Lung (tissue), 10 donors: ENCODE measurements around the gene TLK2. TPM values are rescaled to one million over a fixed set of nuclear protein-coding genes. Genes with fewer than 3 reads are reported as not detected.
"Not testable (repeated sequence)": the region's sequence is repeated elsewhere in the genome, so short reads cannot be mapped to it uniquely, and the experiment has no call there.

ENCODE experiments used
- ATAC-seq: fragments of 200-7000 bp; cut with Tn5 transposase; one replicate; pipeline ENCODE4 v1.9.1; 2020; ENCODE audit warnings: moderate number of reproducible peaks; ENCODE audit not compliant: insufficient read depth, low FRiP score
- DNase-seq, 3 donors: peaks; one replicate each; pipeline ENCODE4 v3.0.0-alpha.2; 2013 to 2017
- H3K27ac ChIP-seq, 2 donors: one replicate each; pipeline ENCODE4 v1.5.1; 2013; ENCODE audit warnings: mild to moderate bottlenecking in 2 of 2, moderate library complexity in 2 of 2, control low read depth in 1 of 2, inconsistent platforms in 1 of 2, low read depth in 1 of 2, low read length in 1 of 2
- H3K27me3 ChIP-seq, 3 donors: one replicate each; pipeline ENCODE4 v1.5.1; 2013; ENCODE audit warnings: low read length in 2 of 3; ENCODE audit not compliant: control insufficient read depth in 3 of 3, insufficient read depth in 3 of 3
- H3K36me3 ChIP-seq, 4 donors: one replicate each; pipeline ENCODE4 v1.5.1; 2013; ENCODE audit warnings: low read length in 4 of 4, mild to moderate bottlenecking in 1 of 4, moderate library complexity in 1 of 4; ENCODE audit not compliant: control insufficient read depth in 4 of 4, insufficient read depth in 4 of 4
- H3K4me1 ChIP-seq, 5 donors: one replicate each; pipeline ENCODE4 v1.5.1; 2013; ENCODE audit warnings: low read length in 5 of 5, mild to moderate bottlenecking in 2 of 5, moderate library complexity in 1 of 5; ENCODE audit not compliant: control insufficient read depth in 5 of 5, insufficient read depth in 5 of 5
- H3K4me3 ChIP-seq: one replicate; pipeline ENCODE4 v1.5.1; 2013; ENCODE audit warnings: mild to moderate bottlenecking, control low read depth, moderate library complexity
- H3K9ac ChIP-seq, 2 donors: one replicate each; pipeline ENCODE4 v1.5.1; 2013; ENCODE audit warnings: low read length in 2 of 2, control low read depth in 1 of 2; ENCODE audit not compliant: insufficient read depth in 1 of 2
- H3K9me3 ChIP-seq, 4 donors: one replicate each; pipeline ENCODE4 v1.5.1; 2013; ENCODE audit warnings: low read length in 3 of 4, mild to moderate bottlenecking in 1 of 4, moderate library complexity in 1 of 4; ENCODE audit not compliant: control insufficient read depth in 4 of 4, insufficient read depth in 3 of 4
- WGBS, 2 donors: extraction: QIAGEN DNeasy Blood & Tissue Kit; methylation state at CpG; one replicate each; pipeline ENCODE4 v1.1.7; 2013; 5-methylcytosine and 5-hydroxymethylcytosine counted together
- polyA plus RNA-seq, 2 donors: library from polyadenylated mRNA; stranded (reverse); fragments of 200-250 nt; gene quantifications; one replicate each; pipeline ENCODE4 v1.2.1, GENCODE V29; 2013
- total RNA-seq, 2 donors: library from RNA; depleted of rRNA in 1 of 2; stranded (reverse); fragments of >200 nt in 1 of 2; gene quantifications; one replicate each; pipeline ENCODE4 v1.2.1, GENCODE V29; 2014 to 2021
- donor health status: Bipolar disorder and iron deficiency.
- donor health status: healthy.
- donor health status: DM: yes; HTN: yes; CAD: no.

Gene TLK2
- total and polyA plus RNA-seq, 4 donors: 11.6 to 87.7 (median 26.0) TPM

- not testable (repeated sequence) for H3K9ac ChIP-seq, H3K27me3 ChIP-seq, ATAC-seq, H3K4me1 ChIP-seq, H3K4me3 ChIP-seq, DNase-seq, H3K27ac ChIP-seq, H3K9me3 ChIP-seq
- peaks cover 0 to 23% (median 3%) of the 10 kb centered on the region in 4 donors for H3K36me3 ChIP-seq
- WGBS, 2 donors: 78 to 94% methylated on average over 3 of the region's 4 CpGs
These were observed 57.9 kb downstream of the TLK2 start for GRCh38 chr17:62536557-62536956.

- not testable (repeated sequence) for ATAC-seq, H3K9me3 ChIP-seq, H3K27me3 ChIP-seq, H3K4me1 ChIP-seq, H3K4me3 ChIP-seq, H3K27ac ChIP-seq, DNase-seq, H3K9ac ChIP-seq
- 91 to 93% methylated on average over 4 of the region's 4 CpGs for WGBS, 2 donors
- peaks cover 3 to 18% (median 4%) of the 10 kb centered on the region in 4 donors for H3K36me3 ChIP-seq
These were observed 62.4 kb downstream of the TLK2 start for GRCh38 chr17:62541073-62541472.

GRCh38 chr17:62543278-62543775 lies 64.7 kb downstream of the TLK2 start:
- WGBS, 2 donors: 85 to 93% methylated on average over 3 of the region's 3 CpGs
- ATAC-seq, H3K36me3 ChIP-seq, H3K4me3 ChIP-seq, H3K27ac ChIP-seq, H3K27me3 ChIP-seq, H3K9me3 ChIP-seq, H3K9ac ChIP-seq, DNase-seq, H3K4me1 ChIP-seq: not testable (repeated sequence)

GRCh38 chr17:62546066-62546465 lies 67.4 kb downstream of the TLK2 start:
- ATAC-seq, H3K4me3 ChIP-seq, H3K27me3 ChIP-seq, H3K9ac ChIP-seq, DNase-seq, H3K36me3 ChIP-seq, H3K27ac ChIP-seq, H3K4me1 ChIP-seq, H3K9me3 ChIP-seq: not testable (repeated sequence)
- WGBS, 2 donors: 86 to 87% methylated on average over 5 of the region's 5 CpGs

GRCh38 chr17:62552851-62553659 lies 74.4 kb downstream of the TLK2 start:
- not testable (repeated sequence) for H3K4me1 ChIP-seq, H3K27ac ChIP-seq, H3K9me3 ChIP-seq, H3K4me3 ChIP-seq, H3K36me3 ChIP-seq, H3K27me3 ChIP-seq
- peak overlapping the region in 1 of 2 donors; percentile 65 for H3K9ac ChIP-seq
- 15 to 21% methylated on average over 4 of the region's 4 CpGs for WGBS, 2 donors
- peak in 2 of 3 donors; percentile 21 to 74 for DNase-seq
- peak; percentile 75 for ATAC-seq

- 92 to 96% methylated on average over 5 of the region's 5 CpGs for WGBS, 2 donors
- H3K27me3 ChIP-seq, H3K4me3 ChIP-seq, H3K9ac ChIP-seq, H3K36me3 ChIP-seq, H3K4me1 ChIP-seq, H3K27ac ChIP-seq, H3K9me3 ChIP-seq, DNase-seq, ATAC-seq: not testable (repeated sequence)
These were observed 78.9 kb downstream of the TLK2 start for GRCh38 chr17:62557532-62557931.

GRCh38 chr17:62558941-62559340 lies 80.3 kb downstream of the TLK2 start:
- not testable (repeated sequence) for H3K4me1 ChIP-seq, H3K27ac ChIP-seq, ATAC-seq, H3K27me3 ChIP-seq, H3K4me3 ChIP-seq, H3K36me3 ChIP-seq, H3K9me3 ChIP-seq, H3K9ac ChIP-seq
- DNase-seq: peak in 1 of 3 donors; percentile 21
- 51 to 72% methylated on average over 4 of the region's 4 CpGs for WGBS, 2 donors

- peaks cover 0 to 14% (median 7%) of the 10 kb centered on the region in 4 donors for H3K36me3 ChIP-seq
- not testable (repeated sequence) for H3K4me3 ChIP-seq, DNase-seq, H3K27me3 ChIP-seq, H3K27ac ChIP-seq, H3K9me3 ChIP-seq, H3K4me1 ChIP-seq, H3K9ac ChIP-seq, ATAC-seq
- WGBS, 2 donors: 91 to 100% methylated on average over 1 of the region's 2 CpGs
These were observed 82.3 kb downstream of the TLK2 start for GRCh38 chr17:62560971-62561370.
